HTR-8/SVneo (cell line): ENCODE measurements around the gene FEM1A.
"Not testable (repeated sequence)": the region's sequence is repeated elsewhere in the genome, so short reads cannot be mapped to it uniquely, and the experiment has no call there.

Experiments used
- DNase-seq: peaks from one replicate; pipeline ENCODE4 v3.0.0; 2011; ENCODE audit warnings: low spot score, mixed read lengths; ENCODE audit not compliant: insufficient read length
- FAIRE-seq: peaks from 2 replicates; lab custom pipeline; 2011; peaks lifted over from hg19 to GRCh38; lab: Jason Lieb, UNC

Gene FEM1A

DNA sequence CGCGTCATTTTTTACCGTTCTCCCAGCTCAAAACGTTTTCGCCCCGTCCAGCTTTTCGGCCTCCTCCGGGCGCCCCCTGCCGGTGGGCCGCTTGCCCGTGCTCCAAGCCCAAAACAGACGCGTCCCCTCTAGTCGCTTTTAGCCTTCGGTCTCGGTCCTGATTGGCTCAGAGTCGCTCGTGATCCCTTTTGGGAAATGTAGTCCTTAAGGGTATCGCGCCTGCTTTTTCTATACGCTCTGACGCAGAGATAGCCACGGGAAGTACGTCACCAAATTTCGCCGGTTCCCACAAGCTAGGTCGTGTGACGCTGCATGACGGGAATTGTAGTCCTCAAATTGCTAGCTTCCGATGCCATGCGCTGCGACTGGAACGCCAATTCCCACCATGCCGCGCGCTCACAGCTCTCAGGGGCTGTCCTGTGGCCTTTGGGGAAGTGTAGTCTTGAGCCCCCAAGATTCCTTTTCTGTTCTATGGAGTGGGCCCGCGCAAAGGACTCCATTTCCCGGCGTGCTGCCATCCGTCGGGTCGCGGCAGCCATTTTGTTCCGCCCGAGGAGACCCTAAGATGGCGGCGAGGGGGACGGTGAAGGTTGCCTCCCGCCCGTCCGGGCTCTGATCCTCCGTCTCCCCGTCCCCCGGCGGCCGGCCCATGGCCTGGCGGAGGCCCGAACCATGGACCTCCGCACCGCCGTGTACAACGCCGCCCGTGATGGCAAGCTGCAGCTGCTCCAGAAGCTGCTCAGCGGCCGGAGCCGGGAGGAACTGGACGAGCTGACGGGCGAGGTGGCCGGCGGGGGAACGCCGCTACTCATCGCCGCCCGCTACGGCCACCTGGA, at the start of gene FEM1A:
FEM1A (plus strand) TSS at position 552 of the 836 bp plus-strand sequence; CDS start at position 673, 121 bp downstream.
- FAIRE-seq, result peak; percentile 83

GRCh38 chr19:4742723-4743646, 48.5 kb upstream of the FEM1A start:
- no peak for FAIRE-seq
- no peak for DNase-seq

More for the DNA sequence above, at the start of gene FEM1A:
- DNase-seq, result peak; percentile 98

- DNase-seq, result peak; percentile 84
These were observed 46.9 kb upstream of the FEM1A start for GRCh38 chr19:4744451-4745174.

GRCh38 chr19:4745175-4745574, 46.4 kb upstream of the FEM1A start:
- not testable (repeated sequence) for FAIRE-seq, DNase-seq

More at GRCh38 chr19:4744451-4745174, 46.9 kb upstream of the FEM1A start:
- peak; percentile 90 for FAIRE-seq

DNA sequence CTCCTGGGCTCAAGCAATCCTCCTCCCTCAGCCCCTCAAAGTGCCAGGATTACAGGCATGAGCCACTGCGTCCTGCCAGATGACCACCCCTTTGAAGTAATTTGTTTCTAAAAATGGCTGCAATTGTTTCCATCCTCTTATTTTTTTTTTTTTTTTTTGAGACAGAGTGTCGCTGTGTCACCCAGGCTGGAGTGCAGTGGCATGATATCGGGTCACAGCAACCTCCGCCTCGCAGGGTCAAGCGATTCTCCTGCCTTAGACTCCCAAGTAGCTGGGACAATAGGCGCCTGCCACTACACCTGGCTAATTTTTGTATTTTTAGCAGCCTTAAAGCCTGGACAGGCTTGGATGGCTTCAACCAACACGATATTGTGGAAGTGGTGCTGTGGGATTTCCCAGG, 45.5 kb upstream of the FEM1A start:
- no peak for FAIRE-seq

DNA sequence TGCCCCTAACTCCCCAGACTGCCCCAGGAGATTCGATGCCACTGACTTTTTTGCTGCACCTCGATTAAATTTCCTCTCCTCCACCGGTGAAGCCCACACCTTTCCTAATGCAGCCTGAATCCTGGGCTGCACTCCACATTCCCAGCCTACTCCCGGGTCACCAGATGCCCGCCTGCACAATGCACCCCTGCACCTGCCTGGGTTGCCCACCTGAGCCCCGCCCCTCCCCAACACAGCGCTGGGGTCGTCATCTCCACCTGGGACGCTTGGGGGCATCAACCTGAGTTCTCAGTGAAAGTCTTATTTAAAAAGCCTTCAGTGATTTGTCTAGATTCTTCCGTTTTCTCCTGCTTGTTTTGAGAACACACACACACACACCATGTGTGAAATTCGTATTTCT, 43.3 kb upstream of the FEM1A start:
- FAIRE-seq (no peak), DNase-seq (no peak)

More for the DNA sequence above, 45.5 kb upstream of the FEM1A start:
- no peak for DNase-seq

GRCh38 chr19:4748589-4748988, 42.9 kb upstream of the FEM1A start:
- FAIRE-seq, result no peak
- DNase-seq, result no peak

GRCh38 chr19:4749870-4750590, 41.5 kb upstream of the FEM1A start:
- no peak for DNase-seq
- no peak for FAIRE-seq

DNA sequence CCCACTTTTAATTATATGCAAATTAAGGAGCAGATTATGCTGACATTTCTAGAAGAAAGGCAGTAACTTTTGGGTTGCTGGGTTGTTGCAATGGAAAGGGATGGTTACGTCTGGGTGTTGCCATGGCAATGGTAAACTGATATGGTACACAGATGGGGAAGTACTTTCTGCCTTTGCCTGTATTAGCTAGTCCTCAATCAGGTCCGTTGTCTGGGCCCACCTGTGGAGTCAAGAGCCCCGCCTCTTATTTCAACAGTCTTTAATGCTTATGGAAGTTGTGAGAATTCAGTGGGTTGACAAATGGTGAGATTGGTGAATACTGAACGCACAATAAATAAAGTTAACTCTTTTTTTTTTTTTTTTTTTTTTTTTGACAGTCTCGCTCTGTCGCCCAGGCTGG, 37.3 kb upstream of the FEM1A start:
- no peak for FAIRE-seq
- DNase-seq, result no peak

GRCh38 chr19:4755459-4755858, 36.1 kb upstream of the FEM1A start:
- DNase-seq (no peak), FAIRE-seq (no peak)

GRCh38 chr19:4758082-4758481, 33.5 kb upstream of the FEM1A start:
- no peak for FAIRE-seq
- DNase-seq, result no peak

DNA sequence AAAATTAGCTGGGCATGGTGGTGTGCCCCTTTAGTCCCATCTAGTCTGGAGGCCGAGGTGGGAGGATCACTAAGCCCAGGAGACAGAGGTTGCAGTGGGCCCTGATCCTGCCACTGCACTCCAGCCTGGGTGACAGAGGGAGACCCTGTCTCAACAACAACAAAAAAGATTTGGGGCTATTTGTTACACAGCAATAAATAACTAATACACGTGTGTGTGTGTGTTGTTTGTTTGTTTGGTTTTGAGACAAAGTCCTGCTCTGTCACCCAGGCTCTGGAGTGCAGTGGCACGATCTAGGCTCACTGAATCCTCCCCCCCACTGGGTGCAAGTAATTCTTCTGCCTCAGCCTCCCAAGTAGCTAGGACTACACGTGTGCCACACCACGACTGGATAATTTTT, 32.9 kb upstream of the FEM1A start:
- FAIRE-seq (no peak), DNase-seq (no peak)

DNA sequence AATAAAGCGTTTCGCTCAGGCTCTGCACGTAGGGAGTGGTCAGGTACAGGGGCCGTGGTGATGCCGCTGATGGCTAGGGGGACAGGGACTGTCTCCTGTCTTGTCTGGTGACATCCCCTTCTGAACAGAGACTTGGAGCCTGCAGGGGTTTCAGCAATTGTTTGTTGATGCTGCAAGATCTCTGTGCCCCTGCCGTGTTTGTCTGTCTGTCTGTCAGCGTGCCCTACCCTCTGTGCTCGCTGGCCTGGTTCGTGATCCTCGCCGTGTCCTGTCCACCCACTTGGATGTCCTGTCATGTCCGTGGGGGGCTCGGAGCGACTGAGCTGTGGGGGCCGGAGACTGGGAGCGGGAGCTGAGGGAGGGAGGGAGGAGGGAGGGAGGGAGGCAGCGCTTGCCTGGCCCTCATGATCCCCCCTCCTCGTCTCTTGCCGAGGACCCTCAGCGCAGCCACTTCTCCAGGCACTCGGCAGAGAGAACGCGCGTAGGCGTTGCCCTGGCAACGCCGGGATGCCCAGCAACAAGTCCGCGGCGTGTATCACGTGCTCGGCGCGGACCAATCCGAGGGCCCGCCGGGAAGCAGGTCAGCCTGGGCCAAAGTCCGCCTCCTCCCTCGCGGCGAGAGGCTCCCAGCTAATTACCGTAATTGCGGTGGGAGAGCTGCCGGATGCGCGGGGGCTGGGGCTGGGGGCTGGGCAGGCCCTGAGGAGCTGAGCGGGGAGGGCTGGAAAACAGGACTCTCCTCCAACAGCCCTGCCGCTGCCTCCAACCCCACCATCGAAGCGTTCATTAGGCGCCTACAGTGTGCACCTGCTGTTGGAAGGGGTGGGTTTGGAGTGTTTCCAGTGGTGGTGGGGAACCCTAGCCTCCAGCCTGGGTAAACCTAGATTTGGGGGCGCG, 31.9 kb upstream of the FEM1A start:
- peak; percentile 97 for DNase-seq
- no peak for FAIRE-seq

GRCh38 chr19:4760285-4760650, 31.3 kb upstream of the FEM1A start:
- no peak for FAIRE-seq
- DNase-seq, result no peak

DNA sequence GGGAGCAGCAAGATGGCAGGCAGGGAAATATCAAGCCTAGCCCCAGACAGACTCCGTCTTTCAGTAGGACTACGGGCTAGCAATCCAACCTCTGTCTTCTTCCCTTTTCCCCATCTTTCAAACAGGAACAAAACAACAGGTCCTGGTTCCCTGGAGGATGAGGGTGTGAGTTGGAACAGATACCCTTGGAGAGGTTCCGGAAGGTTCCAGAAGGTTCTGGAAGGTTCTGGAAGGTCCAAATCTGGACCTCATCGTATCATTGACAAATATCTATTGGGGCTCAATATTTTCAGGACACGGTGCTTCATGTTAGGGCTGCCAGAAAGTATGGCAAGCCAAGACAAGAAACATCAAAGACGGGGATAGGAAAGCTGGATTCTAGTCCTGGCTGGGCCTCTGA, 28.5 kb upstream of the FEM1A start:
- DNase-seq, result no peak
- no peak for FAIRE-seq

- DNase-seq (no peak), FAIRE-seq (no peak)
These were observed 27.2 kb upstream of the FEM1A start for GRCh38 chr19:4764393-4764660.

DNA sequence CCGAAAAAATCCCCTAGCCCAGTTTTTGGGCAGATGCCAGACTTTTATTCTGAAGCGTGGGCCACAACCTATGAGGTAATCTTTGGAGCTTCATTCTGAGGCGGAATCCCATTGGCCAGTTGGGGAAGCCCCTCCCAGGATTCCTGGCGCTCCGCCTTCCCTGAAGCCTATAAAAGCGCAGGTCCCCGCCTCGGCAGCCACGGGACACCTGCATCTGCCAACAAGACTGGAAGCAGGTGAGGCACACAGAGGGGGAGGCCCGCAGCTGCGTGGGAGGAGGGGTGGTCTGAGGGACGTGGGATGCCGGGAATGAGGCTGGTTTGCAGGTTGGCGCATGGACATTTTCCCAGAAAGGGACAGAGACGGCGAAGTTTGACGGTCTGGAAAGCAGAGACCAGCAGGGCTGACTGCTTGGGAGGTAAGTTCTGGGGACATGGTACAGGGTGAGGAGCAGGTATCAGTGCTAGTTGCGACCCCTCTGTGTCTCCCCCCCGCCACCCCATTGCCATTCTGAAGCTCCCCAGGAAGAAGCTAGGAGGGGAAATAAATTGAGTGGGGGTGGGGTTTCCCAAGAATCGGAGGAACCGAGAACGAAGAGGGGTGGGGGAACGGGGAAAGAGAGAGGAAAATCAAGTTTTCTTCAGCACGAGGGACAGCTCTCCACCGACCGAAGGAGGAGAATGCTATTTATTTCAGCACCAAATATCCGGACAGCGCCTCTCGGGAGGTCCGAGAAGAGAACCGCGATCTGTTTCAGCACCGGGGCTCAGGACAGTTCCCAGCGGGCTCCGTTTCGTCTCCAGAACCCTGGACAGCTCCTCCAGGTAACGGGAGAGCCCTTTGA, 22.4 kb upstream of the FEM1A start:
- FAIRE-seq (no peak), DNase-seq (peak; percentile 73)

- DNase-seq (no peak), FAIRE-seq (no peak)
These were observed 19.0 kb upstream of the FEM1A start for GRCh38 chr19:4772566-4772965.
